H9 (cell line): ENCODE measurements around the gene STAB2. TPM values are rescaled to one million over a fixed set of nuclear protein-coding genes. Genes with fewer than 3 reads are reported as not detected.

ENCODE experiments used
- DNase-seq: peaks from one replicate; pipeline ENCODE4 v3.0.0-alpha.2; 2017
- H2AFZ ChIP-seq: one replicate; pipeline ENCODE4 v1.6.1; 2013; ENCODE audit warnings: mild to moderate bottlenecking, low read length, control low read depth, moderate library complexity
- H2AK5ac ChIP-seq: 2 replicates; pipeline ENCODE4 v1.6.1; 2013; ENCODE audit warnings: low read length, control low read depth, mixed read lengths; ENCODE audit not compliant: insufficient read length
- H2BK120ac ChIP-seq: one replicate; pipeline ENCODE4 v1.6.1; 2013; ENCODE audit warnings: low read depth, mild to moderate bottlenecking, low read length, control low read depth, inconsistent platforms; ENCODE audit not compliant: poor library complexity, severe bottlenecking
- H2BK12ac ChIP-seq: 2 replicates; pipeline ENCODE4 v1.6.1; 2013; ENCODE audit warnings: low read length, control low read depth, mixed read lengths, low read depth; ENCODE audit not compliant: insufficient read length
- H2BK15ac ChIP-seq: 2 replicates; pipeline ENCODE4 v1.6.1; 2013; ENCODE audit warnings: low read depth, low read length, control low read depth
- H2BK20ac ChIP-seq: one replicate; pipeline ENCODE4 v1.6.1; 2013; ENCODE audit warnings: low read depth, mild to moderate bottlenecking, low read length, control low read depth, inconsistent platforms; ENCODE audit not compliant: poor library complexity, severe bottlenecking
- H2BK5ac ChIP-seq: 2 replicates; pipeline ENCODE4 v1.6.1; 2013; ENCODE audit warnings: low read length, control low read depth, mixed read lengths; ENCODE audit not compliant: insufficient read length
- H3K14ac ChIP-seq: 2 replicates; pipeline ENCODE4 v1.6.1; 2013; ENCODE audit warnings: low read length, control low read depth; ENCODE audit not compliant: insufficient read depth
- H3K18ac ChIP-seq: 2 replicates; pipeline ENCODE4 v1.6.1; 2013; ENCODE audit warnings: low read depth, mild to moderate bottlenecking, mixed read lengths, low read length, control low read depth; ENCODE audit not compliant: insufficient read length
- H3K23ac ChIP-seq: 2 replicates; pipeline ENCODE4 v1.6.1; 2013; ENCODE audit warnings: low read length, control low read depth, mixed read lengths, low read depth; ENCODE audit not compliant: insufficient read length
- H3K23me2 ChIP-seq: 2 replicates; pipeline ENCODE4 v1.6.1; 2013; ENCODE audit warnings: low read depth, mild to moderate bottlenecking, mixed read lengths, low read length, control low read depth; ENCODE audit not compliant: insufficient read length, poor library complexity, severe bottlenecking
- H3K27ac ChIP-seq: 2 replicates; pipeline ENCODE4 v1.5.1; 2013; ENCODE audit warnings: low read length, control low read depth, mixed read lengths, low read depth; ENCODE audit not compliant: insufficient read length
- H3K27me3 ChIP-seq: 2 replicates; pipeline ENCODE4 v1.6.1; 2013; ENCODE audit warnings: low read length, control low read depth, inconsistent platforms; ENCODE audit not compliant: insufficient read depth
- H3K4ac ChIP-seq: 2 replicates; pipeline ENCODE4 v1.6.1; 2013; ENCODE audit warnings: low read depth, mild to moderate bottlenecking, control low read depth, inconsistent platforms, low read length, moderate library complexity
- H3K4me1 ChIP-seq: 2 replicates; pipeline ENCODE4 v1.6.1; 2013; ENCODE audit warnings: low read length, control low read depth, inconsistent platforms; ENCODE audit not compliant: insufficient read depth
- H3K4me2 ChIP-seq: 2 replicates; pipeline ENCODE4 v1.6.1; 2013; ENCODE audit warnings: low read length, control low read depth, mixed read lengths; ENCODE audit not compliant: insufficient read length, insufficient read depth
- H3K56ac ChIP-seq: 2 replicates; pipeline ENCODE4 v1.6.1; 2013; ENCODE audit warnings: low read depth, mild to moderate bottlenecking, mixed read lengths, low read length, control low read depth; ENCODE audit not compliant: insufficient read length
- H3K79me1 ChIP-seq: 2 replicates; pipeline ENCODE4 v1.6.1; 2013; ENCODE audit warnings: low read depth, mild to moderate bottlenecking, moderate library complexity, low read length, control low read depth, inconsistent platforms; ENCODE audit not compliant: insufficient read depth, poor library complexity, severe bottlenecking
- H3K79me2 ChIP-seq: 2 replicates; pipeline ENCODE4 v1.6.1; 2013; ENCODE audit warnings: low read length, control low read depth, inconsistent platforms; ENCODE audit not compliant: insufficient read depth
- H3K9ac ChIP-seq: 2 replicates; pipeline ENCODE4 v1.6.1; 2013; ENCODE audit warnings: low read length, control low read depth, mixed read lengths; ENCODE audit not compliant: insufficient read length; ENCODE audit errors: extremely low read depth
- H3K9me3 ChIP-seq: one replicate; pipeline ENCODE4 v1.6.1; 2013; ENCODE audit warnings: low read depth, low read length, inconsistent platforms; ENCODE audit not compliant: control insufficient read depth
- H3T11ph ChIP-seq: one replicate; pipeline ENCODE4 v1.6.1; 2013; ENCODE audit warnings: mild to moderate bottlenecking, low read length, control low read depth, inconsistent platforms
- H4K20me1 ChIP-seq: one replicate; pipeline ENCODE4 v1.6.1; 2013; ENCODE audit not compliant: control insufficient read depth, insufficient read length, insufficient read depth
- H4K5ac ChIP-seq: 2 replicates; pipeline ENCODE4 v1.6.1; 2013; ENCODE audit warnings: low read depth, mild to moderate bottlenecking, mixed read lengths, low read length, control low read depth; ENCODE audit not compliant: insufficient read length
- H4K8ac ChIP-seq: replicated peaks from 2 replicates; pipeline ENCODE4 v1.6.1; 2013; ENCODE audit warnings: low read length, control low read depth, mixed read lengths, low read depth; ENCODE audit not compliant: insufficient read length
- H4K91ac ChIP-seq: 2 replicates; pipeline ENCODE4 v1.6.1; 2013; ENCODE audit warnings: low read depth, mild to moderate bottlenecking, moderate library complexity, mixed read lengths, low read length, control low read depth; ENCODE audit not compliant: insufficient read length
- H3K27ac Mint-ChIP-seq, 3 experiments: 2 replicates in 2 of 3; 3 replicates in 1 of 3; pipeline ENCODE4 v1.8.0; 2020 to 2021; ENCODE audit warnings: mixed read lengths in 3 of 3, mild to moderate bottlenecking in 1 of 3, moderate library complexity in 1 of 3
- H3K27me3 Mint-ChIP-seq: 2 replicates; pipeline ENCODE4 v1.8.0; 2021; ENCODE audit warnings: low read depth, mild to moderate bottlenecking, moderate library complexity, mixed read lengths
- H3K36me3 Mint-ChIP-seq, 3 experiments: 2 replicates in 2 of 3; 3 replicates in 1 of 3; pipeline ENCODE4 v1.8.0; 2020 to 2021; ENCODE audit warnings: low read depth in 3 of 3, mixed read lengths in 3 of 3; ENCODE audit not compliant: insufficient read depth in 1 of 3
- H3K4me1 Mint-ChIP-seq, 2 experiments: 2 replicates each; pipeline ENCODE4 v1.8.0; 2020; ENCODE audit warnings: mixed read lengths in 2 of 2
- H3K4me3 Mint-ChIP-seq, 2 experiments: 2 replicates in 1 of 2; 3 replicates in 1 of 2; pipeline ENCODE4 v1.8.0; 2020 to 2021; ENCODE audit warnings: mild to moderate bottlenecking in 2 of 2, mixed read lengths in 2 of 2, moderate library complexity in 1 of 2
- H3K9me3 Mint-ChIP-seq, 2 experiments: 2 replicates in 1 of 2; 3 replicates in 1 of 2; pipeline ENCODE4 v1.8.0; 2020; ENCODE audit warnings: mild to moderate bottlenecking in 2 of 2, mixed read lengths in 2 of 2, moderate library complexity in 1 of 2
- WGBS: extraction: QIAGEN DNeasy Blood & Tissue Kit; methylation state at CpG from one replicate; pipeline ENCODE4 v1.1.7; 2013; ENCODE audit warnings: missing lambda C conversion rate, low lambda C conversion rate, mixed read lengths; ENCODE audit not compliant: insufficient read length; ENCODE audit errors: extremely low coverage; 5-methylcytosine and 5-hydroxymethylcytosine counted together
- total RNA-seq: library from RNA; stranded (reverse); gene quantifications from 2 replicates; pipeline ENCODE4 v1.2.1, GENCODE V29; 2021
- TF ChIP-seq, protein P1 (sequence below): fragments of 200-600 bp; sonication (generic); conservative IDR thresholded peaks from 3 replicates; pipeline ENCODE4 v1.8.0; 2021; ENCODE audit warnings: antibody characterized with exemption, mild to moderate bottlenecking

STAB2 gene
- total RNA-seq, 1 experiment from 2014 or later = 0.02 TPM

- Histone ChIP-seq H2BK120ac (no peak overlapping the region), H4K5ac (no peak overlapping the region), H3K4ac (no peak overlapping the region), H2BK15ac (no peak overlapping the region), H3K14ac (no peak overlapping the region), H2BK20ac (no peak overlapping the region), H3K18ac (no peak overlapping the region), H4K20me1 (no peaks in the 10 kb centered on the region), H3K4me2 (no peak overlapping the region), H4K91ac (no peak overlapping the region), H3K79me2 (no peaks in the 10 kb centered on the region), H3K23ac (no peak overlapping the region), H2BK5ac (no peak overlapping the region), H3K23me2 (no peaks in the 10 kb centered on the region), H3K27ac (no peak overlapping the region), H2BK12ac (no peak overlapping the region), H3K9ac (no peak overlapping the region), H3T11ph (no peak overlapping the region), H2AFZ (no peak overlapping the region), H4K8ac (no peak overlapping the region), H3K4me1 (no peaks in the 10 kb centered on the region; the same call in 1 of the 2 replicates), H3K9me3 (no peaks in the 10 kb centered on the region), H3K27me3 (no peaks in the 10 kb centered on the region), H3K56ac (no peak overlapping the region), H3K79me1 (peaks cover 3% of the 10 kb centered on the region), H2AK5ac (no peak overlapping the region)
- Mint-ChIP-seq H3K36me3 (peaks cover 5 to 29% (median 14%) of the 10 kb centered on the region in 3 experiments; a peak in 5 of 7 replicates), H3K27ac (peak overlapping the region in 2 of 3 experiments; percentile 19 to 29; a peak in 4 of 7 replicates), H3K4me3 (no peak overlapping the region), H3K4me1 (peaks cover 7 to 10% of the 10 kb centered on the region in 2 experiments), H3K27me3 (no peaks in the 10 kb centered on the region), H3K9me3 (no peaks in the 10 kb centered on the region)
- TF ChIP-seq, protein P1, sequence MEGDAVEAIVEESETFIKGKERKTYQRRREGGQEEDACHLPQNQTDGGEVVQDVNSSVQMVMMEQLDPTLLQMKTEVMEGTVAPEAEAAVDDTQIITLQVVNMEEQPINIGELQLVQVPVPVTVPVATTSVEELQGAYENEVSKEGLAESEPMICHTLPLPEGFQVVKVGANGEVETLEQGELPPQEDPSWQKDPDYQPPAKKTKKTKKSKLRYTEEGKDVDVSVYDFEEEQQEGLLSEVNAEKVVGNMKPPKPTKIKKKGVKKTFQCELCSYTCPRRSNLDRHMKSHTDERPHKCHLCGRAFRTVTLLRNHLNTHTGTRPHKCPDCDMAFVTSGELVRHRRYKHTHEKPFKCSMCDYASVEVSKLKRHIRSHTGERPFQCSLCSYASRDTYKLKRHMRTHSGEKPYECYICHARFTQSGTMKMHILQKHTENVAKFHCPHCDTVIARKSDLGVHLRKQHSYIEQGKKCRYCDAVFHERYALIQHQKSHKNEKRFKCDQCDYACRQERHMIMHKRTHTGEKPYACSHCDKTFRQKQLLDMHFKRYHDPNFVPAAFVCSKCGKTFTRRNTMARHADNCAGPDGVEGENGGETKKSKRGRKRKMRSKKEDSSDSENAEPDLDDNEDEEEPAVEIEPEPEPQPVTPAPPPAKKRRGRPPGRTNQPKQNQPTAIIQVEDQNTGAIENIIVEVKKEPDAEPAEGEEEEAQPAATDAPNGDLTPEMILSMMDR = no peak
- WGBS = no CpG with 5 or more reads among the region's 6 CpGs
- no peak for DNase-seq
Observed at GRCh38 chr12:103808239-103808880, 221.3 kb downstream of the STAB2 start.
